NCI-H1436 (cell line): ENCODE measurements around the gene SMARCAD1.
"Not testable (repeated sequence)": the region's sequence is repeated elsewhere in the genome, so short reads cannot be mapped to it uniquely, and the experiment has no call there.

Experiments
- DNase-seq: peaks from one replicate; lab custom pipeline; 2025; lab: John Stamatoyannopoulos, UW

Gene SMARCAD1

DNA sequence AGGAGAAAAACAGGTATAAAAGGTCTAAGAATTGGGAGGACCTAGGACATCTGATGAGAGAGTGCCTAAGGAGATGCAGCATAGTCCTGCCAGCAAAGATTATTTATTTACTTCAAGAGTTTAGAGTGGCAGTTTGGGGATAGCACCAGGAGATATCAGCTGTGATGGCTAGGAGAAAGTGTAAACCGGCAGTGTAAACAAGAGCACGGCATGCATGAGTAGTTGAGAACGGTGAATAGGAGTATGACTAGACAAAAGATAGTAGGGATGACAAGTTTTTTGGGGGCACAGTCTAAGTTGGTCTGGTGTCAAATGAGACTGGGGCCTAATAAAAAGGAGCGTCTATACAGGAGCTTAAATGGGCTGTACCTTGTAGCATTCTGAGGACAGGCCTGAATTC lies 86.3 kb downstream of the SMARCAD1 start:
- DNase-seq: not testable (repeated sequence)

DNA sequence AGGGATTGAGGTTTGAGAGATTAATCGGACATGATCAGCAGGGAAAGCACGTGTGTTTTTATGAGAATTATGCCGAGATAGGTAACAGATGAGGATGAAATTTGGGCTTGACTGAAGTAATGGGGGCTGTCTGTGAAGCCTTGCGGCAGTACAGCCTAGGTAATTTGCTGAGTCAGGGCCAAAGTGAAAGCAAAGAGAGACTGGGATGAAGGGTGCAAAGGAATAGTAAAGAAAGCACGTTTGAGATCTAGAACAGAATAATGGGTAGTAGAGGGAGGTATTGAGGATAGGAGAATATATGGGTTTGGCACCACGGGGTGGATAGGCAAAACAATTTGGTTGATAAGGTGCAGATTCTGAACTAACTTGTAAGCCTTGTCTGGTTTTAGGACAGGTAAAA lies 87.8 kb downstream of the SMARCAD1 start:
- not testable (repeated sequence) for DNase-seq

- DNase-seq: no peak
Measured at GRCh38 chr4:94298725-94299252, 91.1 kb downstream of the SMARCAD1 start.

- DNase-seq: no peak
Measured at GRCh38 chr4:94302191-94302590, 94.5 kb downstream of the SMARCAD1 start.

GRCh38 chr4:94304365-94304971 lies 96.8 kb downstream of the SMARCAD1 start:
- DNase-seq: no peak

DNA sequence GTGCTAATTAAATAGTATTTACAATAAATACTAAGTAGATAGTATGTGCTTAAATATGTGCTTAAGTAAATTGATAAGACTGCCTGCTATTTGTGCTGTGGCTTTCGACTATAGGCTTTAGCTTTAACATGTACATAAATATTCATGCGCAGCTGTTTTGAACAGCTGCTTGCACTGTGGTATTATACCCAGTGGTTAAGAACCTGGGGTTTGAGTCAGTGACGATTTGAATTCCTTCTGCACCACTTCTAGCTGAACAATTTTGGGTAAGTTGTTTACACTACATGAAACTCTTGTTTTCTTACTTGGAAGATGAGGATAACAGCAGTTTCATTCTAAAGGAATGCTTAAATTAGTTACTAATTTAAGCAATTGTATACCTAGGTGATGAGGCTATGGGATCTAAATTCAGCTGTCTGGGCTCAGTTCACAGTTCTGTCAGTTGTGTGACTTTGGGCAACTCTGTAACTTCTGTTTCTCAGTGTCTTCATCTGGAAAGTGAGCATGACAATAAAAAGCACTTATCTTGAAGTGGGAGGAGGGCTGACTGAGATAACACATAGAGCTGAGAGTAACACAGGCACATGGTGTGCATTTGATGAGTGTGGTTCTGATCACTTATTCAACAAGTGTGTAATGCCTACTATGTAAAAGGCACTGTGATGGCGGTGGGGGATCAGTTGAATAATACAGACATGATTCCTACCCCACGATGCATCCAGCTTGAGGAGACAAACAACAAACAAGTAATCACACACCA lies 98.0 kb downstream of the SMARCAD1 start:
- DNase-seq: no peak

DNA sequence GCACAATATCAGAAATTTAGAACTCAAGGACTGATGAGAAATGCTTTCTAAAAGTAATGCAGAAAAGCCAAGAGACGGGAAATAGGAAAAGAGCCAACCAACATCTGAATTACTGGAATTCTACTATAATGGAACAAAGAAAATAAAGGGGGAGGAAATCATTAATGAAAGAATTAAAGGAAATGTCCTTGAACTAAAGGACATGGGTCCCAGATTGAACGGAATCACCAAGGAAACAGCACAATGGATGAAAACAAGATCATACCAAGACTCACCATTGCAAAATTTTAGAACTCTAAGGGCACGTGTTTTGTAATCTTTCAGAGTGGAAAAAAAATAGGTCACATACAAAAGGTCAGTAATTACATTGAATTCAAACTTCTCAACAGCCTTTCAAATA lies 99.0 kb downstream of the SMARCAD1 start:
- no peak for DNase-seq

DNA sequence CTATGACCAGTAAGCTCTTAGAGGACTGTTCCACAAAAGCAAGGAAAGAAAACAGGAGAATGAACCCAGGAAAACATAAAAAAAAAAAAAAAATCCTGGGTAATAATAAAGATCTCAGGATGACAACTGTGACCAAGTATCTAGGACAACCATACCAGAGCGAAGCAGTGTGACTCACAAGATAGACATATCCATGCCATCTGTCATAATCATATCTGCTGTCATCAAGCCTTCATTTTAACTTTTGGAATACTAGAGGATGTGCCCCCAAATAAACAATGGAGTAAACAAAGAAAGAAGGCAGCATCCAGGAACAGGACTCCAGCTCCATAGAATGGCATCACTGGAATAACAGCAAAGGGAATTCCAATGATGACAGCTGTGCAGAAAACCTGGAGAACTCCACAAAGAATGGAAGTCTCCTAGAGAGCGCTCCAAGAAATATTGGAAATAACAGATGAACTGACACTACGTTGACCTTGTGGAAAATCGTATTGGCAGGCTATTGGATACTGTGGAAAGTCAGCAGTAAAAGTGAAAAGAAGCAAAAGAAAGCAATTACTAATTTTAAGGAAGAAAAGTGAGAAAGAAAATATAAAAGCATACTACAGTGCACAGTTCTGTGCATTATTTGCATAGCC lies 99.7 kb downstream of the SMARCAD1 start:
- no peak for DNase-seq

GRCh38 chr4:94319927-94320326 lies 112.3 kb downstream of the SMARCAD1 start:
- not testable (repeated sequence) for DNase-seq

DNA sequence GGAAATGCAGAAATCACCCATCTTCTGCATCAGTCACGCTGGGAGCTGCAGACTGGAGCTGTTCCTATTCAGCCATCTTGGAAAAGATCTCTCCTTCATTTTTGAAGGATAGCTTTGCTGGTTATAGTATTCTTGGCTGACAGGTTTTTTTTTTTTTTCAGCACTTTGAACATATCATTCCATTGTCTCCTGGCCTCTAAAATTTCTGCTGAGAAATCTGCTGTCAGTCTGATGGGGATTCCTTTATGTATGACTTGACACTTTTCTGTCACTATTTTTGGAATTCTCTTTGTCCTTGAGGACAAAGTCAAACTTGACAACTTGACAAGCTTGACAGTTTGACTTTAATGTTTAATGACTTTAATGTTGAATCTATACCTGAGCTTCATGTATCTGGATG lies 118.2 kb downstream of the SMARCAD1 start:
- DNase-seq: no peak

GRCh38 chr4:94329933-94330332 lies 122.3 kb downstream of the SMARCAD1 start:
- DNase-seq: no peak

DNA sequence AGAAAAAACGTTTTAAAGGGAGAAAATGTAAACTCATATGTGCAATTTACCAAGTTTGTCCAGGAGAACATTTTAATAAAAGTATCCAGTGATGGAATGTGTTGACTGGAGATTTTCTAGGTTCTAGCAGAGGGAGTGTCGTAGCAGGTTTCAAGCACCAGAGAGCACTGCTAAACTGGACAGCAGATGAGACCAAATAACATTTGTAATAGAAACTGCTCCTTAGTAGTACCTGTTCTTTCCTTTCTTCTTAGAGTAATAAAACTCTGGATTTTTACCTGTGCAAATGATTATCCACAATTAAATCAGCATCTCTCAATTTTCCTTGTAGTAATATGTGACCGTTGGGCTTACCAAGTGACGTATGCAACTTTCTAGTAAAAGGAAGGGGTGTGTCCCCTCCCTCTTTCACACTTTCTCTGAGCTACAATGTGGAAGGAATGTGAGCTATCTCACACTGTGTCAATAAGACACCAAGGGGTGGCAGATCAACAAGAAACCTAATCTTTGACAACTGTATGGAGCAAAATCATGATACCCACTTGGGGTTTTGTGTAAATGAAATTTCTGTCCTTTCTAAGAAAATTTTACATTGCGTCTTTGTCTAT lies 125.4 kb downstream of the SMARCAD1 start:
- no peak for DNase-seq

DNA sequence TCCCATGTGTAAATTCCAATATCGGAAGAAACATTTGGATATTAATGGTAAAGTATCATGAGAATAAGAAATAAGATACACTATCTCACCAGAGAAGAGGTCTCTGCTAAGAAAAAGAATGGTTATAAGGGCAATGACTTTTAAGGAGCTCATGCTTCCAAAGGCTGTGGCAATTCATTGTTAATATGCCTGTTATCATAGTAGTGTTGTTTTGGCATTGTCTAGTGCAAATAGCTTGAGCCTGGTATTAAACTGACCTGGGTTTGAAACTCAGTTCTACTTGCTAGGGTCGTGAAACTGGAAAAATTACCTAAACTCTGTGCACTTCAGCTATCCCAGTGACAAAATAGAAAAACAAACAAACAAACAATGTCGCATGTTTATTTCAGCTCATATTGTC lies 126.2 kb downstream of the SMARCAD1 start:
- no peak for DNase-seq

DNA sequence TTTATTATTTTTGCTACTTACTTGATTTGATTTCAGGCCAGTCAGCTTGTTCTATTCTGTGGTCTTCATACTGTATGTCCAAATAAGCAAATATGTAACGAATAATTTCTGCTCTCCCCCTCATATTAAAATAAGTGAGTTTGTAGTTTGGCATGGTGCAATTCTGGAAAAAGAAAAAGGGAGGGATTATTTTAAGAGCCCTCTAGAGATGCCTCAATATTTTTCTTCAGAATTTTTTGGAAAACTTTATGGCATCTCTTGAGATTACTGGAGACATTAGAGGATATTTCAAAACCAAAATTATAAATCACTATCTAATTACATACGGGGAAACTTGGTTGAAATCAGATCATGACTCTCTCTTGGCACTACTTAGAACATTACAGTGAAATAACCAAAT lies 126.8 kb downstream of the SMARCAD1 start:
- DNase-seq: no peak

DNA sequence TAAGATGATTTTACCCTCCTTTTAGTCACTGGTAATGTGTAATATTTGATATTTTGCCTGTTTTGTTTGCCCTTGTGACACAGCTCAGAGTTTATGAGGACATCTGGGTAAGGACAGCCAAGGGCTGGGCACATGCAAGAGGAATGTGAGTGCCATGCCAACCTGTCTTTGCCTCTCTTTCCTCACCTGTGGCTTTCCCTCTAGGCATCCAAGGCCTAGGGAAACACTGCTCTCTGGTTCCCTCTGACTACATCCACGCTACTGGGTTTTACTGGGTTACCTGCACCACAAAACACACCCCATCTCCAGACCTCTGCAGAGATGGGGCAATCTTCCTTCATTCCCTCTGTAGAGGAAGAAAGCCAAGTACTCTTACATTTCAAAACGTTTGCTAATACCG lies 127.3 kb downstream of the SMARCAD1 start:
- no peak for DNase-seq

DNA sequence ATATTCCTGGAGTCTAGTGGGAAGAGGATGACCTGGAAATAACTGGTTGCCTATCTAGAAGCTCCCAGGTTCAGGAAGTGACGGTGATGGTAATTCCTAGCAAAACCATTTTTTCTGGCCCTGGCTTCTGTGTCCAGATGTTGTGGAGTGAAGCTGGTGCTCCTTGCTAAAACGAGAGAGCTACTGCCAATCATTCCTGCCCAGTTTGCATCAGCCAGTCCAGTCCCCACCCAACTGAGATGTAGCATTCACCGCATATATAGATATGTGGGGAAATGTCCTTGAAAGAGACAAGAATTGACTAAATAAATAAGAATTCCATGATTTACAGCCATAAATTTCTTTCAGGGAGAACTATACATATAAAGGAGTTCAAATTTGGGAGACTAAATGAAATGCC lies 128.6 kb downstream of the SMARCAD1 start:
- no peak for DNase-seq

GRCh38 chr4:94336791-94337190 lies 129.1 kb downstream of the SMARCAD1 start:
- not testable (repeated sequence) for DNase-seq

GRCh38 chr4:94338681-94339351 lies 131.2 kb downstream of the SMARCAD1 start:
- no peak for DNase-seq

DNA sequence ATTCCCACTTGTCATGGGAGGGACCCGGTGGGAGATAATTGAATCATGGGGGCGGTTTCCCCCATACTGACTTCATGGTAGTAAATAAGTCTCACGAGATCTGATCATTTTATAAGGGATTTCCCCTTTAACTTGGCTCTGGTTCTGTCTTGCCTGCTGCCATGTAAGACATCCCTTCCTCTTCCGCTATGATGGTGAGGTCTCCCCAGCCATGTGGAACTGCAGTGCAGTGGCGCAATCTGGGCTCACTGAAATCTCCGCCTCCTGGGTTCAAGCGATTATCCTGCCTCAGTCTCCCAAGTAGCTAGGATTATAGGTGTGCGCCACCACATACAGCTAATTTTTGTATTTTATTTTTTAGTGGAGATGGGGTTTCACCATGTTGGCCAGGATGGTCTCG lies 132.1 kb downstream of the SMARCAD1 start:
- DNase-seq: no peak
